PC-9 (cell line): ENCODE measurements around the gene ARL10.

Experiments used
- CTCF ChIP-seq: fragments of 200-600 bp; sonication (generic); conservative IDR thresholded peaks from 2 replicates; pipeline ENCODE4 v1.6.1; 2017; ENCODE audit warnings: mixed run types, antibody characterized with exemption, mild to moderate bottlenecking, moderate library complexity
- EZH2 ChIP-seq: fragments of 200-600 bp; sonication (generic); IDR thresholded peaks from 2 replicates; pipeline ENCODE4 v1.8.0; 2017; ENCODE audit warnings: antibody characterized with exemption, low read depth

- TF ChIP-seq CTCF (no peak), EZH2 (no peak)
Observed at GRCh38 chr5:176320577-176320976, 44.7 kb upstream of the ARL10 start.
